ENCODE measurements around the gene PPP1R13B. TPM values are rescaled to one million over a fixed set of nuclear protein-coding genes. Genes with fewer than 3 reads are reported as not detected.
"Not testable (repeated sequence)": the region's sequence is repeated elsewhere in the genome, so short reads cannot be mapped to it uniquely, and the experiment has no call there.

Gene PPP1R13B
- total RNA-seq, 1 experiment from 2014 or later, result 3.2 TPM

DNA sequence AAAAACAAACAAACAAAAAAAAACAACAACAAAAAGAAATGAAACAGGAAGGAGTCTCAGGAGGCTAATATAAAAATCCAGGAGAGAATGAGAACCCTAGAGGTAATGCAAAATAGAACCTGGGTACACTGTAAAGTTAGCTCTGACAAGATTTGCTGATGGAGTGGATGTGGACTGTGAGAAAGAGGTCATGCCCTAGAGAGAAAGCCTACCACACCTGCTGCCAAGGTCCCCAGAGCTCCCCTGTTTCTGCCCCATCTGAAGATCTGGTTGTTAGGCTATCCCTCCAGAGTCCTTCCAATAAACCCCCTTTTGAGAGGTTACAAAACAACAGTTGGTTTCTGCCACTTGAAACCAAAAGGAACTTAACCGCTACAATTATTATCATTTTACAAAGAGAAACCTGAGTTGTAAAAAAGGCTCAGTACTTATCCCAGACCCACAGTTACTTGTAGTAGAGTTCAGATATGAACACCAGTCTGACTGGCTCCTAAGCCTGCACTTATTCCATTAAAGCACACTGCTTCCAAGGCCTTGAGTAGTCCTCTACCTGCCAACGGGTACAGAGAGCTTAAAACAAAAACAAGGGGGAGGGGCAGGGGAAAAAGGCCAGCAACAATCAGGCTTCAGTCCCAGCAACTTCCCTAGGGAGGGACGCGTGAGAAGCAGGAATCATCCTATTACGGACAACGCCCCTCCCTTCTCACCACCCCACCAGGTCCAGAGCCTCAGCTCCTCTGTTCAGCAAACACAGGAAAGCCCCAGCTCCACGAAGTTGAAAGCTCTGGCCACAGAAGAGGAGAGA lies 27.7 kb downstream of the PPP1R13B start:
- in situ Hi-C loops (cut with HindIII; ENCODE audit: low pct_unique_long_range_greater_than_20kb, low sequenced_read_pairs), result loop anchor here (25.0 kb wide), 1 partner anchor 118 kb away; the partner anchor contains the start of genes RD3L and TDRD9
- DNase-seq (ENCODE audit: low read depth, low spot score), result peak; percentile 93

- DNase-seq (ENCODE audit: low read depth, low spot score), result peak; percentile 41
- in situ Hi-C loops (cut with HindIII; ENCODE audit: low pct_unique_long_range_greater_than_20kb, low sequenced_read_pairs), result loop anchor here (25.0 kb wide), 1 partner anchor 118 kb away; the partner anchor contains the start of genes RD3L and TDRD9
These were observed 28.5 kb downstream of the PPP1R13B start for GRCh38 chr14:103818870-103819269.

DNA sequence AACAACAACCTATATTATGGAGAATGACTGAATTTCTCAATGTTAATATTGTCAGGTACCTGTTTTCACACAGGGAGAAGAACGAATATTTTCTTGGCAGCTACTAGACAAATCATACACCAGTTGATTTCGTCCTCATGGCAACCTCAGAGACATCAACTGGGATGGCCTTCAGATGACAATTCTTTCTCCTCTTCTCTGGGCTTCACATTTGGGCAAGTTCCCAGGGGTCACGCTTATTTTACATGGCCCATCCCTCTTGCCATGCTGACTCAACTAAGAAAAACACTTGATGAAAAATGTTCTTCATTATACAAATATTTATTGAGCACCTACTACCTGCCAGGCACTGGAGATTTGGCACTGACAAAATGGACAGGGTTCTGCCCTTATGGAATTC lies 29.0 kb downstream of the PPP1R13B start:
- in situ Hi-C loops (cut with HindIII; ENCODE audit: low pct_unique_long_range_greater_than_20kb, low sequenced_read_pairs), result loop anchor here (25.0 kb wide), 1 partner anchor 119 kb away; the partner anchor contains the start of genes RD3L and TDRD9
- DNase-seq (ENCODE audit: low read depth, low spot score), result no peak

DNA sequence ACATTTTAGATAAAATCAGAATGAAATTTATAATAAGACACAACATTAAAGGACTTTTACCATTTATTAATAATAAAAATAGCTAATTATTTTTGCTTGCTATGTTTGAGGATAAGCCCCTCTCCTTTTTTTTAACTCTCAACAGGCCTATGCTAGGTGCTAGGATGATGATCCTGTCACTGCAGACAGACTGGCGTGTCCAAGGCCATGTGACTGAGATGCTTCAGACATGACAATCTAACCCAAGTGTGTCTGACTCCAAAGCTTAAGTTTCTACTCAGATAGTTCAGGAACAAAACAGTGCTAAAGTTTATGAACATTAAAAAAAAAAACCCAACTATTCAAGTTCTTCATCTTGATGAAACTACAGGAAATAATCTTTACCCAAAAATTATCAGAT lies 29.8 kb downstream of the PPP1R13B start:
- in situ Hi-C loops (cut with HindIII; ENCODE audit: low pct_unique_long_range_greater_than_20kb, low sequenced_read_pairs), result loop anchor here (25.0 kb wide), 1 partner anchor 120 kb away; the partner anchor contains the start of genes RD3L and TDRD9
- DNase-seq (ENCODE audit: low read depth, low spot score), result no peak

- in situ Hi-C loops (cut with HindIII; ENCODE audit: low pct_unique_long_range_greater_than_20kb, low sequenced_read_pairs), result loop anchor here (25.0 kb wide), 1 partner anchor 120 kb away; the partner anchor contains the start of genes RD3L and TDRD9
- DNase-seq (ENCODE audit: low read depth, low spot score), result no peak
These were observed 30.4 kb downstream of the PPP1R13B start for GRCh38 chr14:103816991-103817390.

GRCh38 chr14:103815253-103815652 lies 32.1 kb downstream of the PPP1R13B start:
- in situ Hi-C loops (cut with HindIII; ENCODE audit: low pct_unique_long_range_greater_than_20kb, low sequenced_read_pairs), result loop anchor here (25.0 kb wide), 1 partner anchor 122 kb away; the partner anchor contains the start of genes RD3L and TDRD9
- DNase-seq (ENCODE audit: low read depth, low spot score), result no peak

DNA sequence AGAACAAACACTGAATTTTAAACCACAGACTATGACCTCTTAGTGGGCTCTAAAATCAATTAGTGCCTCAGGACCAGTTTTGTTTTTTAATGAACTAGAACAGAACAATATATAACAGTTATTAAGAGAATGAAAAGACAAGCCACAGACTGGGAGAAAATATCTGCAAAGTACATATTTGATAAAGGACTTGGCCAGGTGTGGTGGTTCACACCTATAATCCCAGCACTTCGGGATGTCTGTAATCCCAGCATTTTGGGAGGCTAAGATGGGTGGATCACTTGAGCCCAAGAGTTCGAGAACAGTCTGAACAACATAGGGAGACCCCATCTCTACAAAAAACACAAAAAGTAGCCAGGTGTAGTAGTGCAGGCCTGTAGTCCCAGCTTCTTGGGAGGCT lies 36.2 kb downstream of the PPP1R13B start:
- DNase-seq (ENCODE audit: low read depth, low spot score), result no peak
- in situ Hi-C loops (cut with HindIII; ENCODE audit: low pct_unique_long_range_greater_than_20kb, low sequenced_read_pairs), result loop anchor here (25.0 kb wide), 1 partner anchor 126 kb away; the partner anchor contains the start of genes RD3L and TDRD9

- peak; percentile 87 for DNase-seq (ENCODE audit: low read depth, low spot score)
- in situ Hi-C loops (cut with HindIII; ENCODE audit: low pct_unique_long_range_greater_than_20kb, low sequenced_read_pairs), result loop anchor here (25.0 kb wide), 1 partner anchor 129 kb away; the partner anchor contains the start of genes RD3L and TDRD9
These were observed 38.9 kb downstream of the PPP1R13B start for GRCh38 chr14:103808403-103809001.

- in situ Hi-C loops (cut with HindIII; ENCODE audit: low pct_unique_long_range_greater_than_20kb, low sequenced_read_pairs), result loop anchor here (25.0 kb wide), 1 partner anchor 130 kb away; the partner anchor contains the start of genes RD3L and TDRD9
- DNase-seq (ENCODE audit: low read depth, low spot score), result no peak
These were observed 40.6 kb downstream of the PPP1R13B start for GRCh38 chr14:103806805-103807204.

GRCh38 chr14:103805708-103806107 lies 41.7 kb downstream of the PPP1R13B start:
- no peak for DNase-seq (ENCODE audit: low read depth, low spot score)
- in situ Hi-C loops (cut with HindIII; ENCODE audit: low pct_unique_long_range_greater_than_20kb, low sequenced_read_pairs), result loop anchor here (25.0 kb wide), 1 partner anchor 132 kb away; the partner anchor contains the start of genes RD3L and TDRD9

GRCh38 chr14:103803661-103804060 lies 43.7 kb downstream of the PPP1R13B start:
- in situ Hi-C loops (cut with HindIII; ENCODE audit: low pct_unique_long_range_greater_than_20kb, low sequenced_read_pairs), result loop anchor here (25.0 kb wide), 1 partner anchor 134 kb away; the partner anchor contains the start of genes RD3L and TDRD9
- DNase-seq (ENCODE audit: low read depth, low spot score), result no peak

DNA sequence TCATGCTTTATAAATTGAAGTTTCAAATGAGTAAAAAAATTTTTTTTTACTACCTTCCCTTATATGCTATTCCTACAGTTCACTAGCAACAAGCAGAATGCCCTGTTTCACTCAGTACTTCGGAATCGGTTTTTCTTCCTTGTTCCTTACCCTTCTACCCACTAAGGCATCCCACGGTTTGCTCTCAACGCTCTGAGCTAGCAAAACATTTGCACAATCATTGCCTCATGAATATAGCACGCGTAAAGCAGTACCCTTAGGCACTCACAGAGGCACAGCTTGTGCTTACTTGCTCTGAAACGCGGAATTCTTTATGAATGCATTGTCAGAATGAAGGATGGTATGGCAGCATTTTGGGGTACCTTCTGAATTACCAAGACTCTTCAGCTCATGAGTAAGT lies 45.0 kb downstream of the PPP1R13B start:
- no peak for DNase-seq (ENCODE audit: low read depth, low spot score)
- in situ Hi-C loops (cut with HindIII; ENCODE audit: low pct_unique_long_range_greater_than_20kb, low sequenced_read_pairs), result loop anchor here (25.0 kb wide), 1 partner anchor 135 kb away; the partner anchor contains the start of genes RD3L and TDRD9

DNA sequence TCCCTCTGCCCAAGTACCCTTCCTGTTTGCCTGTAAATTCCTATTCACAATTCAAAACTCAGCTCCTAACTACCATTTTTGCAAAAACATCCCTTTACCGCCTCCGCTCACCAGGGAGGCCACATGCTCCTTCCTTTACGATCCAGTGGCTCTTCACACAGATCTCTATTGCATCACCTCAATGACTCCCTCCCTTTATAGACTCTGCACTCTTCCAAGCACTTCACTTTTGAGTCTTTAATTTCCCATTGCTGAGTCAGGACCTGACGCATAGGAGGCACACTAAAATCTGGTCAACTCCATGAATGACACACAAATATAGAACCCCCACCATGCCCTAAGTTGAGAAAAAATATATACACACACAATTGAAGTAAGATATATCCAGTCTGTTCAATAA lies 45.9 kb downstream of the PPP1R13B start:
- in situ Hi-C loops (cut with HindIII; ENCODE audit: low pct_unique_long_range_greater_than_20kb, low sequenced_read_pairs), result loop anchor here (25.0 kb wide), 1 partner anchor 136 kb away; the partner anchor contains the start of genes RD3L and TDRD9
- no peak for DNase-seq (ENCODE audit: low read depth, low spot score)

GRCh38 chr14:103793192-103793591 lies 54.2 kb downstream of the PPP1R13B start:
- peak; percentile 30 for DNase-seq (ENCODE audit: low read depth, low spot score)
- in situ Hi-C loops (cut with HindIII; ENCODE audit: low pct_unique_long_range_greater_than_20kb, low sequenced_read_pairs), result not testable (repeated sequence)

- in situ Hi-C loops (cut with HindIII; ENCODE audit: low pct_unique_long_range_greater_than_20kb, low sequenced_read_pairs), result no loop called here
- DNase-seq (ENCODE audit: low read depth, low spot score), result no peak
These were observed 59.3 kb downstream of the PPP1R13B start for GRCh38 chr14:103788086-103788485.

DNA sequence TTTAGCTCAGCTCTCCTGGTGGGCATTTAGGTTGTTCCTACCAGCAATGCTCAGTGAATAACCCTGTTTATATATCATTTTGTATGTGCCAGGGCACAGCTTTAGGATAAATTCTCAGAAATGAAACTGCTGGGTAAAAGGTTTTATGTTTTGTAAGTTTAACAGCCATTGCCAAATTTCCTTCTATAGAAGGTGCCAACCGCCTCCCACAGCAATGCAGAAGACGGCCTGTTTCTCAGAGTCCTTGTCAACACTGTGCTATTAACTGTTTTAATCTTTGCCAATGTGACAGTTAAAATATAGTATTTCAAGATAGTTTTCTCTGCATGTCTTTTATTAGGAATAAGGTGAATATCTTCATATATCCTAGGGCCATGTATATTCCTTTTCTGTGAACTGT lies 65.0 kb downstream of the PPP1R13B start:
- in situ Hi-C loops (cut with HindIII; ENCODE audit: low pct_unique_long_range_greater_than_20kb, low sequenced_read_pairs), result no loop called here
- no peak for DNase-seq (ENCODE audit: low read depth, low spot score)

- in situ Hi-C loops (cut with HindIII; ENCODE audit: low pct_unique_long_range_greater_than_20kb, low sequenced_read_pairs); DNase-seq (ENCODE audit: low read depth, low spot score): not testable (repeated sequence)
These were observed 71.1 kb downstream of the PPP1R13B start for GRCh38 chr14:103776319-103776718.

DNA sequence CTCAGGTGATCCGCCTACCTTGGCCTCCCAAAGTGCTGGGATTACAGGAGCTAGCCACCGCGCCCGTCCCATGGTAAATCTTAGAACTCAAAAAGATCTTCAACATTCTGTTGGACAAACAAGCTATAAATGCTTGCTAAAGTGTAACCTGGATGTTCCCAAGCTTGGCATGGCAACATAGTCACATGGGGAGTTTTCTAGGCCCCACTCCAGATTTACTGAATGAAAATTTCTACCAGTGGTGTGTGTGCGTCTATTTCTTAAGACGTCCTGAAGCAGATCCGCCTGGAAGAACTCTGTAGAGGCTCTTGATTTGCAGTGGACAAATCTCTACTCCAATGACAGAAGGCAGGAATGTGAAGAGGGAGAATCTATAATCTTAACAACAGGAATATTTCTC lies 71.9 kb downstream of the PPP1R13B start:
- in situ Hi-C loops (cut with HindIII; ENCODE audit: low pct_unique_long_range_greater_than_20kb, low sequenced_read_pairs), result no loop called here
- no peak for DNase-seq (ENCODE audit: low read depth, low spot score)

All from SK-MEL-5 (cell line).